CD4-positive, alpha-beta T cell treated with Interleukin-12 subunit alpha and Interleukin-12 subunit beta, for 1 hour (primary cell): ENCODE results near the gene EP400.
"Not testable (repeated sequence)": the region's sequence is repeated elsewhere in the genome, so short reads cannot be mapped to it uniquely, and the experiment has no call there.

Source experiments
- DNase-seq: peaks from one replicate; pipeline ENCODE4 v3.0.0-alpha.2; 2020

The EP400 gene

DNA sequence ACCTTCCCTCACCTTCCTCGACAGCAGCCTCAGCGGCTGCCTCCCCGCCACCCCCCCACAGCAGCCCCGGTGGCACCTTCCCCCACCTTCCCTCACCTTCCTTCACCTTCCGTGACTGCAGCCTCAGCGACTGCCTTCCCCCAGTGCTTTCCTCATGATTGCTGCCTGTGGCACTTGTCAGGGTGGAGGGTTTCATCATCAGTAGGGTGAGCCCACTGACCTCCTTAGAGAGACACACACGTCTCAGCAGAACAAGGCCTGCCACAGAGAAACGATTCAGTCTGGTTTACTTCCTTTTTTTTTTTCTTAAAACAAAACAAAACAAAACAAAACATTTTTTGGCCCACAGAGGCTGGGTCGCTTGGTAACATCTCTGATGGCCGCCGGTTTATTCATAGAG lies 75.0 kb downstream of the EP400 start:
- no peak for DNase-seq

DNA sequence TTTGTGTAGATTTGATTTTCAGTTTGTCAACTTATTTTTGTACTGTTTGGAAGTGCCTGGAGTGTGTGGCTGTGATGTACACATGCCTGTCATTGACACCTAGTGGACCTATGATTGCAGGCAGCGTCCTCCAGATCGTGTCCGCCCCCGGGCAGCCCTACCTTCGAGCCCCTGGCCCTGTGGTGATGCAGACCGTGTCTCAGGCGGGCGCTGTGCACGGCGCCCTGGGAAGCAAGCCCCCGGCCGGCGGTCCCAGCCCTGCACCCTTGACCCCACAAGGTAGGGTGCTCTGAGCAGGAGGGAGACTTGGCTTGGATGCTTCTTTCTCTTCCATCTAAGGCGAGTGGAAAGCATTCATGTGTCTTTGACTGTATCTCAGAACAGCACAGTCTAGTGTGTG lies 75.8 kb downstream of the EP400 start:
- DNase-seq, result no peak

GRCh38 chr12:132026061-132026795 lies 76.5 kb downstream of the EP400 start:
- DNase-seq, result no peak

DNA sequence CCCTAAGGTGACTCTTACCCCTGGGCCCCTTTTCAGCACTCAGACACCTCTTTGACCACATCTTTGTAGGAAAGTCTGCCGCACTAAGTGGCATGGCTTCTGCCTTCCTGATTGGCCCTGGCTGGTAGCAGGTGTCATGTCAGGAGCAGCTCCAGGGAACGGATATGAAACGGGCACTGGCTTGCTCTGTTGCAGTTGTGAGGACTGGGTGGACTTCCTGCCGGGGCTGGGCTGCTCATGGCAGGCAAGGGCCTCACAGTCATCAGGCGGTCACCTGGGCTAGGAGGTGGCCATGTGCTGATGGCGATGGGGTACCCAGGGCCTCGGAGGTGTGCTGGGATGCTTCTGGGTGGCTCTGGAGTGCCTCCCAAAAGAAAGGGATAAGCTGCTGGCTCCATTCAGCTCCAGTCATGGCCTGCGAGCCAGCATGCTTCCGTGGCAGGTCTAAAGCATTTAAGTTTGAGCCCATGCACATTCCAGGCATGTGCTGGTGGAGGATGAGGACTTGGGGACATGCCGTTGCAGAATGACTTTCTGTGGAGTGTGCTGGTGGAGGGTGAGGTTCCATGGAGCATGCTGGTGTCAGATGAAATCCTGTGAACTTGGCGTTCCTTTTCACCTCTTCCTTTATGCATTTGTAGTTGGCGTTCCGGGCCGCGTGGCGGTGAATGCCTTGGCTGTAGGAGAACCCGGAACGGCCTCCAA lies 77.2 kb downstream of the EP400 start:
- DNase-seq, result no peak

GRCh38 chr12:132027636-132028035 lies 77.9 kb downstream of the EP400 start:
- DNase-seq, result no peak

DNA sequence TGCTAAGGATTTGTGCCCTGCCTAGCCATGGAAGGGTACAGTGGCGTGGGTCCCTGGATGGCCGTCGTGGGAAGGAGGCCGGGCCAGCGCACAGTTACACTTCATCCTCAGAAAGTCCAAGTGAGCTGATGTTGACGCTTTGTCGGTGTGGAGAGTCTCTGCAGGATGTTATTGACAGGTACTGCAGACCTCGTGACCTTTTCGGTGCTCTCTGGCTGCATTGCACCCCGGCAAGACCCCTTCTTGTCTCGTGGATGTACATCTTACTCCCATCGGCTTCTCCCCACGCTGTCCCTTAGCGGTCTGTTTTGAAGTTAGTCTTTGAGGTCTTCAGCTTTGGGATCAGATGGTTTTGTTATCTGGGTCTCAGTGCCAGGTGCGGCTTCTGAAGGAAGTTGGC lies 78.4 kb downstream of the EP400 start:
- no peak for DNase-seq

DNA sequence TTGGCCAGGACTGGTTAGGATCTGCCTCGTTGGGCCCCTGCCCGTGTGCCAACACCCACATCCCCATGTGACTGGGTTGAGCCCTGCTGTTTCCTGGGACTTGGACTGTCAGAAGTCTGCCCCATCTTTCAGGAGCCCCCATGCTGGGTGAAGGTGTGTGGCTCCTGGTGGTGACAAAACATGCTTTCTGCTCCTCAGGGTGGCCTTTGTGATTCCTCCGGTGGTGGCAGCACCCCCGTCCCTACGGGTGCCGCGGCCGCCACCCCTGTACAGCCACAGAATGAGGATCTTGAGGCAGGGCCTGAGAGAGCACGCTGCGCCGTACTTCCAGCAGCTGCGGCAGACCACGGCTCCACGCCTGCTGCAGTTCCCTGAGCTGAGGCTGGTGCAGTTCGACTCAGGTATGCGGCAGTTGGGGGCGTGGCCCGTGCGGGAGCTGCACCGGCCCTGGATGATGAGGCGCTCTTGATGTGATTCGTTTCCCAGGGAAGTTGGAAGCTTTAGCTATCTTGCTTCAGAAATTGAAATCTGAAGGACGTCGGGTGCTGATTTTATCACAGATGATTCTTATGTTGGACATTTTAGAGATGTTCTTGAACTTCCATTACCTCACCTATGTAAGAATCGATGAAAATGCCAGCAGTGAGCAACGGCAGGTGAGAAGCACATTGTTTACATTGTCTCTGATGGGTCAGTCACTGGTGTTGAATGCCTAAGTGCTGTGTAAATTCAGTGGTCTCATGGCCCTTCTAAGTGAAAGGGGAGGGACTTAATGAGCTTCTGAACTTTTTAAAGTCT lies 80.0 kb downstream of the EP400 start:
- no peak for DNase-seq

GRCh38 chr12:132030367-132031038 lies 80.8 kb downstream of the EP400 start:
- DNase-seq, result no peak

DNA sequence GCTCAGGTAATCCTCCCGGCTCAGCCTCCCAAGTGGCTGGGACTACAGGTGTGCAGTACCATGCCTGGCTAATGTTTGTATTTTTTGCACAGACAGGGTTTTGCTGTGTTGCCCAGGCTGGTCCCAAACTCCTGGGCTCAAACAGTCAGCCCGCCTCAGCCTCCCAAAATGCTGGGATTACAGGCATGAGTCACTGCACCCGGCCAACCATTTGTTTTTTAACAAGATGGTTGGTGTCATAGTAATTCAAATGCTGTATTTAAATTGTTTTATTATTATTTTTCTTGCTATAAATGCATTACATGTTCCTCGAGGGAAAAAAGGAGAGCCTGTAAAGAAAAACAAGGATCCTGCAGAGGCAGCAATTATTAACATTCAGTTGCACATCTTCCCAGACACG lies 83.9 kb downstream of the EP400 start:
- DNase-seq, result no peak

- no peak for DNase-seq
These were observed 86.4 kb downstream of the EP400 start for GRCh38 chr12:132036063-132036683.

DNA sequence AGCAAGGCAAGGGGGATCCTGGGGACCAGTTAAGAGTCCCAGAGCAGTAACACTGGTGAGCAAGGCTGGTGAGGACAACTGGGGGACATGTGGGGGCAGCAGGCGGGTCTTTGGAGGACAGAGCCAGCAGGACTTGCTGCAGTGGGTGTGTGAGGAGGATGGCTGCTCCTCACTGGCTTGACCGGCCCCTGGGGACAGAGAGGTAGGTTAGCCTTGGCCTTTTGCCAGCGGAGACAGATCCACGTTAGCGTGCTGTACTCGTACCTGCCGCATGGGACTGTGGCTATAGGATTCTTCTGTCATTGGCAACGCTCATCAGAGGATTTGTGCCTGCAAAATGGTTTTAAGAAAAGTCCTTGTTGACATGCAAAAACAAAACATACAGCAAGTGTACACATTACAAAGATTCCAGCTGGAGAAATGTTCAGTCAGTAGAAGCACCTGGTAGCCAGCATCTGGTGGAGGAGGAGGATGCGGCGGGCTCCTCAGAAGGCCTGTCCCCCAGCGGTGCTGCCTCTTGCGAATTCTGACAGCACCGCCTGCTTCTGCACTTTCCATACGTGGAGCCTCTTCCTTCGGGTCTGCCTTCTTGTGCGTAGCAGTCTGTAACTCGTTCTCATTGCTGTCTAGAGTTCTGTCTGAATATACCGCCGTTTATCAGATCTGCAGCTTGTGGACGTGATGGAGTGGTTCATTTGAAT lies 91.3 kb downstream of the EP400 start:
- DNase-seq, result no peak

DNA sequence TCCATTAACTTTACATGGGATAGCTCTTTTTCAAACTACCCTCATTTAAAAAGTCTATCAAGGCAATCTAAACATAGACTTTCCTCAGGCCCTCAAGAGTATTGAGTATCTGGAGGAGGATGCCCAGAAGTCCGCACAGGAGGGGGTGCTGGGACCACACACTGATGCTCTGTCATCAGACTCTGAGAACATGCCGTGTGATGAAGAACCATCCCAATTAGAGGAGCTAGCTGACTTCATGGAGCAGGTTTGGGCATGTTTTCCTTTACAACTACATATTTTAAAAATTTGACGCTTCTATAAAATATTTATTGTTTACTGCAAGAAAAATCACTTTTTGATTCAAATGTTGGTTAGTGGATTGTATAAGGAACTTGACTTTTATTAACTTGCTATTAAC lies 93.5 kb downstream of the EP400 start:
- DNase-seq, result no peak

DNA sequence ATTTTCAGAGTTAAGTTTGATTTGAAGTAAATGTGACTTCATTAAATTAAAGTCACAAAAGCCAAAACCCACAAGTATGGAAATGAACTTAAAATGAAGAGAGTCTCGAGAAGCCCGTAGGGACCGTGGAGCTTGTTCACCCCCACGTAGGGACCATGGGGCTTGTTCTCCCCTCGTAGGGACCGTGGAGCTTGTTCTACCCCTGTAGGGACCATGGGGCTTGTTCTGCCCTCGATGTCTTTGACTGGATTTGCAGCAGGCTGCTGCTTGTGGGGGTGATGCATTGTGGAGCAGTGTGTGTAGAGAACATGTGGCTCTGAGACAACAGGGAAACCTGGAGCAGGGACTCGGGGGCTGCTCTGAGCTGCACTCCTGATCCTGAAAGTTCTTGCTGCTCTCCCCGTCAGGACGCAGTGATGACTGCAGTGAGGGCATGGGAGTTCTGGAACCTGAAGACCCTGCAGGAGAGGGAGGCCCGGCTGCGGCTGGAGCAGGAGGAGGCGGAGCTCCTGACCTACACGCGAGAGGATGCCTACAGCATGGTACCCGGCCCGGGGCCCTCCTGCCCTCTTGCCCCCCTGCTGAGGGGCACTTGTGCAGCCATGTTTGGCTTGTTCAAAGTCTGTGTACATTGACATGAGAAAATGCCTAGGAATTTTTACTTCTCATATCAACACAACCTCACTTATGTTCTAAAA lies 94.2 kb downstream of the EP400 start:
- DNase-seq, result no peak

GRCh38 chr12:132044661-132045412 lies 95.1 kb downstream of the EP400 start:
- no peak for DNase-seq

- no peak for DNase-seq
These were observed 96.0 kb downstream of the EP400 start for GRCh38 chr12:132045751-132046150.

GRCh38 chr12:132046561-132046960 lies 96.8 kb downstream of the EP400 start:
- no peak for DNase-seq

DNA sequence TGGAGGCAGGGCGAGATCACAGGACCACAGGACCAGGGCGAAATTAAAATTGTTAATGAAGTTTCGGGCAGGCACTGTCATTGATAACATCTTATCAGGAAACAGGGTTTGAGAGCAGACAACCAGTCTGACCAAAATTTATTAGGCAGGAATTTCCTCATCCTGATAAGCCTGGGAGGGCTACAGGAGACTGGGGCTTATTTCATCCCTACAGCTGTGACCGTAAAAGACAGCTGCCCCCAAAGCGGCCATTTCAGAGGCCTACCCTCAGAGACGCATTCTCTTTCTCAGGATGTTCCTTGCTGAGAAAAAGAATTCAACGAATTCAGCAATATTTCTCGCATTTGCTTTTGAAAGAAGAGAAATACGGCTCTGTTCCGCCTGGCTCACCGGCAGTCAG lies 97.9 kb downstream of the EP400 start:
- DNase-seq, result not testable (repeated sequence)

DNA sequence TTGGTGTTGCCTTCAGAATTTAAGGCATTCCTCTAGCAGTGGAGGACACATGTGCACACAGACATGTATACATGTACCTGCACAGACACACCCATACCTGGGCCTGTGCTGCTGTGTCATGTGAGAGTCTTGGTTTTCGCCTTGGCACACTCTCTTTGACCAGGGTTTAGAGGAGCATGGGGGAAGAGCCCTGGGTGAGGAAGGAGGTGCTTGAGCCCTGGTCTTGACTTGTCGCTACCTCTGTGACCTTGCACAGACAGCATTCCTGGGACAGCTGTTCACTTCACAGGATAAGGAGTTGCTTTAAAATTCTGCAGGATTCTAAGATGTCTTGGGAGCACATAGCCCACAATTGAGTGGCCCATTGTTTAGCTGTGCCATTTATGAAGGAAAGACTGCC lies 99.7 kb downstream of the EP400 start:
- no peak for DNase-seq

DNA sequence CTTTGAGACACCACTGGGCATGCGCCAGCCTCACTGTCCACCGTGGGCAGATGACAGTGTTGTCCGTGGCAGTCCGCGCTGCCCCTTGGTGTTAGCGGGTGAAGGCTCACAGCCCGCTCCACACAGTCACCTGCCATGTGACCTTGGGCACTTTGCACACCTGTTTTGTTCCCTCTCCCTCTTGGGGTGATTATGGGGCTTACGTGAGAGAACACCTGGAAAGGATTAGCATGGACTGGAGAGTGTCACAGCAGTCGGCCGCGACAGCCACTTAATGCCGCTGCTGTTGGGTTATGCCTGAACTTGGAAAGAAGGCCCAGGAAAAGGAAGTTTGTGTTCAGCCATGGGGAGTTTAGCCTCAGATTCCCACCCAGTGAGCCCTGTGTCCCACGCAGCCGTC lies 100.1 kb downstream of the EP400 start:
- no peak for DNase-seq

GRCh38 chr12:132051718-132052117 lies 102.0 kb downstream of the EP400 start:
- DNase-seq, result not testable (repeated sequence)
